PFSK-1 (cell line): ENCODE measurements around the gene SLC17A8.
A peak's percentile ranks its signal among the peaks of the same experiment; 100 is the strongest.

Experiments used
- FOXP2 ChIP-seq: optimal IDR thresholded peaks from 2 replicates; pipeline ENCODE3; 2011; ENCODE audit warnings: borderline replicate concordance, control low read depth, inconsistent platforms; ENCODE audit not compliant: insufficient read depth; ENCODE audit errors: extremely low read length, extremely low read depth
- POLR2AphosphoS5 ChIP-seq: IDR thresholded peaks from 2 replicates; pipeline ENCODE4 v1.6.1; 2012; ENCODE audit warnings: low read depth, mild to moderate bottlenecking, control low read depth, low read length, moderate library complexity
- REST ChIP-seq, 2 experiments: IDR thresholded peaks; 2 replicates each; pipeline versions ENCODE4 v1.6.1 to v1.8.0; 2011 to 2012; ENCODE audit warnings: low read depth in 2 of 2, low read length in 2 of 2, control low read depth in 1 of 2, inconsistent platforms in 1 of 2, mild to moderate bottlenecking in 1 of 2, moderate library complexity in 1 of 2; ENCODE audit not compliant: insufficient read depth in 1 of 2
- SIN3A ChIP-seq: IDR thresholded peaks from 2 replicates; pipeline ENCODE4 v1.6.1; 2012; ENCODE audit warnings: mild to moderate bottlenecking, low read length, moderate library complexity, borderline replicate concordance; ENCODE audit not compliant: insufficient read depth
- TAF1 ChIP-seq: IDR thresholded peaks from 2 replicates; pipeline ENCODE4 v1.6.1; 2012; ENCODE audit warnings: low read length, control low read depth, borderline replicate concordance; ENCODE audit not compliant: insufficient read depth

The SLC17A8 gene

GRCh38 chr12:100461330-100461973 lies 104.6 kb downstream of the SLC17A8 start:
- no peak for TF ChIP-seq FOXP2
- TF ChIP-seq REST (IDR thresholded peaks at IDR 0.05; ENCODE audit: insufficient read depth in 1 of 2, low read depth in 2 of 2, low read length in 2 of 2), result peak in 1 of 2 experiments; percentile 38; a peak in 1 of 4 replicates

- TF ChIP-seq REST (IDR thresholded peaks at IDR 0.05; ENCODE audit: insufficient read depth in 1 of 2, low read depth in 2 of 2, low read length in 2 of 2) (no peak), FOXP2 (no peak), SIN3A (no peak), POLR2AphosphoS5 (no peak), TAF1 (no peak)
Observed at GRCh38 chr12:100463661-100464060, 106.8 kb downstream of the SLC17A8 start.

- TF ChIP-seq POLR2AphosphoS5 (no peak), FOXP2 (no peak), TAF1 (no peak), REST (IDR thresholded peaks at IDR 0.05; ENCODE audit: insufficient read depth in 1 of 2, low read depth in 2 of 2, low read length in 2 of 2) (no peak), SIN3A (no peak)
Observed at GRCh38 chr12:100464529-100464928, 107.7 kb downstream of the SLC17A8 start.

GRCh38 chr12:100468126-100468525 lies 111.3 kb downstream of the SLC17A8 start:
- TF ChIP-seq SIN3A (no peak), TAF1 (no peak), FOXP2 (no peak), REST (IDR thresholded peaks at IDR 0.05; ENCODE audit: insufficient read depth in 1 of 2, low read depth in 2 of 2, low read length in 2 of 2) (no peak), POLR2AphosphoS5 (no peak)
